ENCODE results near the gene PPIA.

GRCh38 chr7:44767912-44768627 lies 28.4 kb upstream of the PPIA start:
- TF ChIP-seq CTCF (IDR thresholded peaks at IDR 0.05) (no peak), POLR2AphosphoS5 (IDR thresholded peaks at IDR 0.05) (no peak), EP300 (IDR thresholded peaks at IDR 0.05) (no peak)

All from suprapubic skin (tissue), 4 donors.